CD4-positive, alpha-beta T cell (primary cell): ENCODE measurements around the gene U2AF2. TPM values are rescaled to one million over a fixed set of nuclear protein-coding genes. Genes with fewer than 3 reads are reported as not detected.
A peak's percentile ranks its signal among the peaks of the same experiment; 100 is the strongest.

Experiments used
- ATAC-seq: fragments of 200-7000 bp; cut with Tn5 transposase; one replicate; pipeline ENCODE4 v1.10.0; 2022; ENCODE audit warnings: mild to moderate bottlenecking; ENCODE audit not compliant: poor library complexity
- CTCF ChIA-PET: fragments of 350-600 bp; sonication (Branson Sonifier 250); formaldehyde crosslinking; loops from one replicate; lab custom pipeline; 2021; ENCODE audit warnings: antibody characterized with exemption, inconsistent platforms; lab: Charles Lee
- POLR2A ChIA-PET: fragments of 350-600 bp; sonication (Branson Sonifier 250); formaldehyde crosslinking; loops from one replicate; lab custom pipeline; 2021; ENCODE audit warnings: antibody characterized with exemption, inconsistent platforms; lab: Charles Lee
- DNase-seq, 14 experiments: peaks; one replicate each; pipeline ENCODE4 v3.0.0-alpha.2; 2013 to 2020; ENCODE audit warnings: mixed read lengths in 2 of 14
- H3K27ac ChIP-seq, 2 donors: one replicate each; pipeline versions ENCODE4 v1.5.1 to v1.7.0; 2013; ENCODE audit warnings: low read length in 2 of 2, low read depth in 1 of 2, mild to moderate bottlenecking in 1 of 2
- H3K27me3 ChIP-seq, 2 experiments: 1 replicate in 1 of 2; 2 replicates in 1 of 2; pipeline versions ENCODE4 v1.6.1 to v1.7.0; 2013; ENCODE audit warnings: low read length in 2 of 2, control low read depth in 1 of 2, mild to moderate bottlenecking in 1 of 2, moderate library complexity in 1 of 2; ENCODE audit not compliant: insufficient read depth in 2 of 2, control insufficient read depth in 1 of 2
- H3K36me3 ChIP-seq: one replicate; pipeline ENCODE4 v1.6.1; 2013; ENCODE audit warnings: low read length, control low read depth; ENCODE audit not compliant: insufficient read depth
- H3K4me1 ChIP-seq: one replicate; pipeline ENCODE4 v1.6.1; 2013; ENCODE audit warnings: low read length, control low read depth; ENCODE audit not compliant: insufficient read depth
- H3K4me3 ChIP-seq: one replicate; pipeline ENCODE4 v1.5.1; 2013; ENCODE audit warnings: mild to moderate bottlenecking, low read length, moderate library complexity
- H3K9me3 ChIP-seq, 2 experiments: 1 replicate in 1 of 2; 2 replicates in 1 of 2; pipeline versions ENCODE4 v1.6.1 to v1.7.0; 2013; ENCODE audit warnings: low read length in 2 of 2, mild to moderate bottlenecking in 2 of 2, control low read depth in 1 of 2, moderate library complexity in 1 of 2; ENCODE audit not compliant: control insufficient read depth in 1 of 2, insufficient read depth in 1 of 2
- H3K27ac Mint-ChIP-seq: one replicate; pipeline ENCODE4 v1.8.0; 2020; ENCODE audit warnings: mixed read lengths
- H3K27me3 Mint-ChIP-seq: one replicate; pipeline ENCODE4 v1.8.0; 2021; ENCODE audit warnings: mixed read lengths
- H3K36me3 Mint-ChIP-seq: one replicate; pipeline ENCODE4 v1.8.0; 2021; ENCODE audit warnings: low read depth, mixed read lengths
- H3K4me1 Mint-ChIP-seq: one replicate; pipeline ENCODE4 v1.8.0; 2021; ENCODE audit warnings: low read depth, mixed read lengths
- H3K4me3 Mint-ChIP-seq: one replicate; pipeline ENCODE4 v1.8.0; 2020; ENCODE audit warnings: mild to moderate bottlenecking, mixed read lengths
- H3K9me3 Mint-ChIP-seq: one replicate; pipeline ENCODE4 v1.8.0; 2020; ENCODE audit warnings: mixed read lengths
- CTCF ChIP-seq: fragments of 200-600 bp; IDR thresholded peaks from one replicate; pipeline ENCODE4 v1.8.0; 2022; ENCODE audit warnings: antibody characterized with exemption, mild to moderate bottlenecking
- intact Hi-C, 2 experiments: fragments of 100-400 bp; cut with DNase I in 1 of 2; cut with micrococcal nuclease in 1 of 2; formaldehyde crosslinking; loops; one replicate each; pipeline versions ENCODE4 v1.15.1 to v1.9.0; 2023 to 2025; cut with DNase I, micrococcal nuclease
- polyA plus RNA-seq, 2 donors: library from polyadenylated mRNA; unstranded; fragments of 120-200 nt; gene quantifications; one replicate each; pipeline ENCODE4 v1.2.1, GENCODE V29; 2013
- total RNA-seq, 174 experiments: library from RNA in 2 of 174; stranded (reverse) in 2 of 174; gene quantifications; one replicate each; pipeline ENCODE4 v1.2.3 and lab custom pipeline; 2021 to 2026

The U2AF2 gene
- 100 to 1,000 TPM; 209 to 212 TPM for total RNA-seq
- 136 TPM for polyA plus RNA-seq (2013, experiment 1 of 2)
- polyA plus RNA-seq (2013, experiment 2 of 2): 177 TPM
- total RNA-seq (lab: John Stamatoyannopoulos, UW): 123 to 418 (median 186) reads per million in 172 experiments

DNA sequence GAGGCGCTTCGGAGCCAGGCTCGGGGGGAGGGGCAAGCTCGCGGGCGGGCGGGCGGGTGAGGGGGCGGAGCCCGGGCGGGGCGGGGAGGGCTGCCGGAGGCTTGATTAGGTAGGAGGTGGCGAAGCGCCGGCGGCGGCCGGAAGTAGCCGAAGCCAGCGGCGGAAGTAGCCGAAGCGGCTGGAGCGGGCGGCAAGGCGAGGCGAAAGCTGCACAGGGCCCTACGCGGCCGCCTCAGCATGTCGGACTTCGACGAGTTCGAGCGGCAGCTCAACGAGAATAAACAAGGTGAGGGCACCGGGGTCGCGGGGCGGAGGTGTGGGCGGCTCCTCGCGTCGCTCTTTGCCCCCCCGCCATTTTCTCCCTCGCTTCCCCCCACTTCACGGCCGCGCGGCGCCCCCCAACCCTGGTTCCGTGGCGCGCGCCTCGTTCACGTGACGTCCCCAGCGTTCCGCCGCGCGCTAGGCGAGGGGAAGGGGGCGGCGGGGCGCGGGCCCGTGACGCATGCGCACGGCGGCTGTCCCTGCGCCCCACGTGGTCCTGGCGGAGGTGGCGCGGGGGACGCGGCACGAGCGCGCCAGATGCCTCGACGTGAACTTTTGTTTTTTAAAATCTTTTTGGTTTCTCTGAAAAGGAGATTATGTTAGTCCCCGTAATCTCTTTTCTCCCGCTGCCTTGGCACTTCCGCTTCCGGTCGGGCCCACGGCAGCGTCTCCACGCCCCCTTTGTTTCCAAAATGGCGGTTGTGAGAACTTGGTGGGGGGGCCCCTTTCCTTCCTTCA is at the start of gene U2AF2:
U2AF2 (plus strand) TSS at position 168 of the 780 bp plus-strand sequence; CDS start at position 238, 70 bp downstream.
- peaks cover 51% of the 10 kb centered on the region for H3K4me1 ChIP-seq

GRCh38 chr19:55605207-55605636 is 49.6 kb upstream of the U2AF2 start:
- H3K4me1 Mint-ChIP-seq: peaks cover 54% of the 10 kb centered on the region
- Histone ChIP-seq H3K27ac (peak overlapping the region; percentile 85 to 92), H3K4me3 (peak overlapping the region; percentile 64), H3K36me3 (peaks cover 10% of the 10 kb centered on the region), H3K27me3 (no peaks in the 10 kb centered on the region), H3K4me1 (peaks cover 45% of the 10 kb centered on the region), H3K9me3 (no peaks in the 10 kb centered on the region)
- peak overlapping the region; percentile 86 for H3K4me3 Mint-ChIP-seq
- ATAC-seq: peak; percentile 78
- peak overlapping the region; percentile 84 for H3K27ac Mint-ChIP-seq
- peak; percentile 93 to 99 (median 98) for DNase-seq
- no peaks in the 10 kb centered on the region for H3K9me3 Mint-ChIP-seq
- TF ChIP-seq CTCF: no peak
- peaks cover 51% of the 10 kb centered on the region for H3K36me3 Mint-ChIP-seq
- ChIA-PET CTCF (interaction anchor here (1.3 to 4.2 kb wide), 13 partner anchors 14 to 144 kb away, joined by 4 to 60 read pairs (median 8); partner anchors contain the start of genes CCDC106, ISOC2, ZNF628 and ZNF784), POLR2A (interaction anchor here (0.8 to 2.7 kb wide), 13 partner anchors 10 to 266 kb away, joined by 3 to 50 read pairs (median 8); partner anchors contain the start of genes U2AF2, ZNF579, ZNF581 and ZNF784)
- intact Hi-C loops: loop anchor here (1.0 to 10.0 kb wide), 5 partner anchors 18 to 350 kb away; partner anchors contain the start of genes PPP6R1 (in 1 of the 2), UBE2S (in 1 of the 2) and ZNF784 (in 1 of the 2)
- no peaks in the 10 kb centered on the region for H3K27me3 Mint-ChIP-seq

More for the DNA sequence above, at the start of gene U2AF2:
- ChIA-PET CTCF (interaction anchor here (0.7 to 2.5 kb wide), 4 partner anchors 17 to 316 kb away, joined by 3 to 29 read pairs (median 6); partner anchors contain the start of gene FIZ1), POLR2A (interaction anchor here (0.7 to 3.9 kb wide), 35 partner anchors 8 to 1540 kb away, joined by 3 to 43 read pairs (median 4); partner anchors contain the start of genes CNOT3, FIZ1, KMT5C and LENG8)
- DNase-seq (peak; percentile 95 to 98 (median 98)), ATAC-seq (peak; percentile 5)
- H3K9me3 ChIP-seq: no peaks in the 10 kb centered on the region
- H3K4me3 ChIP-seq: peak within 1 kb of the TSS; percentile 70
- TF ChIP-seq CTCF: no peak
- intact Hi-C loops: loop anchor here (1.0 to 10.0 kb wide), 4 partner anchors 20 to 1460 kb away; partner anchors contain the start of genes EPN1 (in 2 of the 2), FIZ1 (in 2 of the 2), PPP1R12C (in 1 of the 2) and TSEN34 (in 1 of the 2)
- no peaks in the 10 kb centered on the region for H3K27me3 ChIP-seq
- H3K27ac ChIP-seq: peak within 1 kb of the TSS; percentile 100
- Mint-ChIP-seq H3K4me1 (peaks cover 40% of the 10 kb centered on the region), H3K27ac (peak within 1 kb of the TSS; percentile 93), H3K4me3 (peak within 1 kb of the TSS; percentile 94), H3K9me3 (no peaks in the 10 kb centered on the region), H3K36me3 (peaks cover 37% of the 10 kb centered on the region), H3K27me3 (no peaks in the 10 kb centered on the region)
- H3K36me3 ChIP-seq: peaks cover 19% of the 10 kb centered on the region
